B cell (primary cell): ENCODE data around the gene TRANK1.

ENCODE experiments used
- EZH2 ChIP-seq: IDR thresholded peaks from 2 replicates; pipeline ENCODE4 v1.6.1; 2012; ENCODE audit warnings: borderline replicate concordance, low read depth, mild to moderate bottlenecking, moderate library complexity, low read length; ENCODE audit not compliant: insufficient read depth, poor library complexity, severe bottlenecking
- TF ChIP-seq, protein P1 (sequence below): fragments of 200-600 bp; IDR thresholded peaks from one replicate; pipeline ENCODE4 v1.8.0; 2022; ENCODE audit warnings: antibody characterized with exemption, mild to moderate bottlenecking

GRCh38 chr3:36786921-36787890, 157.6 kb downstream of the TRANK1 start:
- TF ChIP-seq, protein P1, sequence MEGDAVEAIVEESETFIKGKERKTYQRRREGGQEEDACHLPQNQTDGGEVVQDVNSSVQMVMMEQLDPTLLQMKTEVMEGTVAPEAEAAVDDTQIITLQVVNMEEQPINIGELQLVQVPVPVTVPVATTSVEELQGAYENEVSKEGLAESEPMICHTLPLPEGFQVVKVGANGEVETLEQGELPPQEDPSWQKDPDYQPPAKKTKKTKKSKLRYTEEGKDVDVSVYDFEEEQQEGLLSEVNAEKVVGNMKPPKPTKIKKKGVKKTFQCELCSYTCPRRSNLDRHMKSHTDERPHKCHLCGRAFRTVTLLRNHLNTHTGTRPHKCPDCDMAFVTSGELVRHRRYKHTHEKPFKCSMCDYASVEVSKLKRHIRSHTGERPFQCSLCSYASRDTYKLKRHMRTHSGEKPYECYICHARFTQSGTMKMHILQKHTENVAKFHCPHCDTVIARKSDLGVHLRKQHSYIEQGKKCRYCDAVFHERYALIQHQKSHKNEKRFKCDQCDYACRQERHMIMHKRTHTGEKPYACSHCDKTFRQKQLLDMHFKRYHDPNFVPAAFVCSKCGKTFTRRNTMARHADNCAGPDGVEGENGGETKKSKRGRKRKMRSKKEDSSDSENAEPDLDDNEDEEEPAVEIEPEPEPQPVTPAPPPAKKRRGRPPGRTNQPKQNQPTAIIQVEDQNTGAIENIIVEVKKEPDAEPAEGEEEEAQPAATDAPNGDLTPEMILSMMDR = no peak
- TF ChIP-seq EZH2 = no peak
